ENCODE data around the gene SDC3.

Gene SDC3

GRCh38 chr1:30846587-30846986 lies 62.0 kb downstream of the SDC3 start:
- no peak overlapping the region for H2AFZ ChIP-seq (ENCODE audit: low read length, unreplicated experiment)
- peaks cover 52% of the 10 kb centered on the region for H3K27me3 ChIP-seq (ENCODE audit: insufficient read depth, low read length)
- no peaks in the 10 kb centered on the region for H3K79me2 ChIP-seq (ENCODE audit: control insufficient read depth, insufficient read depth, low read length, unreplicated experiment)
- H3K36me3 ChIP-seq (ENCODE audit: insufficient read depth, low read length), result no peaks in the 10 kb centered on the region
- H3K4me1 ChIP-seq (ENCODE audit: control insufficient read depth, insufficient read depth, low read length, unreplicated experiment), result no peaks in the 10 kb centered on the region
- no peak overlapping the region for H3K4me3 ChIP-seq (ENCODE audit: low read depth, low read length)
- no peak overlapping the region for H3K27ac ChIP-seq (ENCODE audit: low read depth, low read length)

- H3K27me3 ChIP-seq (ENCODE audit: insufficient read depth, low read length), result peaks cover 59% of the 10 kb centered on the region
- H3K36me3 ChIP-seq (ENCODE audit: insufficient read depth, low read length), result no peaks in the 10 kb centered on the region
- H3K27ac ChIP-seq (ENCODE audit: low read depth, low read length), result no peak overlapping the region
- no peaks in the 10 kb centered on the region for H3K4me1 ChIP-seq (ENCODE audit: control insufficient read depth, insufficient read depth, low read length, unreplicated experiment)
- H3K4me3 ChIP-seq (ENCODE audit: low read depth, low read length), result no peak overlapping the region
- H2AFZ ChIP-seq (ENCODE audit: low read length, unreplicated experiment), result no peak overlapping the region
- no peaks in the 10 kb centered on the region for H3K79me2 ChIP-seq (ENCODE audit: control insufficient read depth, insufficient read depth, low read length, unreplicated experiment)
Observed at GRCh38 chr1:30845904-30846290, 62.7 kb downstream of the SDC3 start.

- no peak overlapping the region for H3K27ac ChIP-seq (ENCODE audit: low read depth, low read length)
- H3K36me3 ChIP-seq (ENCODE audit: insufficient read depth, low read length), result no peaks in the 10 kb centered on the region
- no peak overlapping the region for H3K4me3 ChIP-seq (ENCODE audit: low read depth, low read length)
- peaks cover 63% of the 10 kb centered on the region for H3K27me3 ChIP-seq (ENCODE audit: insufficient read depth, low read length)
- no peak overlapping the region for H2AFZ ChIP-seq (ENCODE audit: low read length, unreplicated experiment)
- H3K79me2 ChIP-seq (ENCODE audit: control insufficient read depth, insufficient read depth, low read length, unreplicated experiment), result no peaks in the 10 kb centered on the region
- H3K4me1 ChIP-seq (ENCODE audit: control insufficient read depth, insufficient read depth, low read length, unreplicated experiment), result no peaks in the 10 kb centered on the region
Observed at GRCh38 chr1:30845237-30845903, 63.2 kb downstream of the SDC3 start.

- Histone ChIP-seq H2AFZ (ENCODE audit: low read length, unreplicated experiment) (no peak overlapping the region), H3K36me3 (ENCODE audit: insufficient read depth, low read length) (no peaks in the 10 kb centered on the region), H3K27ac (ENCODE audit: low read depth, low read length) (no peak overlapping the region), H3K4me3 (ENCODE audit: low read depth, low read length) (no peak overlapping the region), H3K27me3 (ENCODE audit: insufficient read depth, low read length) (peaks cover 66% of the 10 kb centered on the region), H3K4me1 (ENCODE audit: control insufficient read depth, insufficient read depth, low read length, unreplicated experiment) (no peaks in the 10 kb centered on the region), H3K79me2 (ENCODE audit: control insufficient read depth, insufficient read depth, low read length, unreplicated experiment) (no peaks in the 10 kb centered on the region)
Observed at GRCh38 chr1:30844631-30845030, 63.9 kb downstream of the SDC3 start.

- Histone ChIP-seq H3K79me2 (ENCODE audit: control insufficient read depth, insufficient read depth, low read length, unreplicated experiment) (no peaks in the 10 kb centered on the region), H2AFZ (ENCODE audit: low read length, unreplicated experiment) (no peak overlapping the region), H3K27me3 (ENCODE audit: insufficient read depth, low read length) (peaks cover 76% of the 10 kb centered on the region), H3K27ac (ENCODE audit: low read depth, low read length) (no peak overlapping the region), H3K4me1 (ENCODE audit: control insufficient read depth, insufficient read depth, low read length, unreplicated experiment) (no peaks in the 10 kb centered on the region), H3K4me3 (ENCODE audit: low read depth, low read length) (no peak overlapping the region), H3K36me3 (ENCODE audit: insufficient read depth, low read length) (no peaks in the 10 kb centered on the region)
Observed at GRCh38 chr1:30842697-30843354, 65.7 kb downstream of the SDC3 start.

- Histone ChIP-seq H2AFZ (ENCODE audit: low read length, unreplicated experiment) (no peak overlapping the region), H3K27me3 (ENCODE audit: insufficient read depth, low read length) (peaks cover 76% of the 10 kb centered on the region), H3K4me3 (ENCODE audit: low read depth, low read length) (no peak overlapping the region), H3K27ac (ENCODE audit: low read depth, low read length) (no peak overlapping the region), H3K36me3 (ENCODE audit: insufficient read depth, low read length) (no peaks in the 10 kb centered on the region), H3K79me2 (ENCODE audit: control insufficient read depth, insufficient read depth, low read length, unreplicated experiment) (no peaks in the 10 kb centered on the region), H3K4me1 (ENCODE audit: control insufficient read depth, insufficient read depth, low read length, unreplicated experiment) (no peaks in the 10 kb centered on the region)
Observed at GRCh38 chr1:30840904-30841598, 67.5 kb downstream of the SDC3 start.

- Histone ChIP-seq H3K27ac (ENCODE audit: low read depth, low read length) (no peak overlapping the region), H3K27me3 (ENCODE audit: insufficient read depth, low read length) (peaks cover 67% of the 10 kb centered on the region), H3K4me3 (ENCODE audit: low read depth, low read length) (no peak overlapping the region), H2AFZ (ENCODE audit: low read length, unreplicated experiment) (no peak overlapping the region), H3K36me3 (ENCODE audit: insufficient read depth, low read length) (no peaks in the 10 kb centered on the region), H3K4me1 (ENCODE audit: control insufficient read depth, insufficient read depth, low read length, unreplicated experiment) (no peaks in the 10 kb centered on the region), H3K79me2 (ENCODE audit: control insufficient read depth, insufficient read depth, low read length, unreplicated experiment) (no peaks in the 10 kb centered on the region)
Observed at GRCh38 chr1:30839827-30840359, 68.7 kb downstream of the SDC3 start.

- no peak overlapping the region for H3K4me3 ChIP-seq (ENCODE audit: low read depth, low read length)
- H2AFZ ChIP-seq (ENCODE audit: low read length, unreplicated experiment), result no peak overlapping the region
- no peaks in the 10 kb centered on the region for H3K79me2 ChIP-seq (ENCODE audit: control insufficient read depth, insufficient read depth, low read length, unreplicated experiment)
- no peaks in the 10 kb centered on the region for H3K4me1 ChIP-seq (ENCODE audit: control insufficient read depth, insufficient read depth, low read length, unreplicated experiment)
- H3K27me3 ChIP-seq (ENCODE audit: insufficient read depth, low read length), result peaks cover 58% of the 10 kb centered on the region
- H3K27ac ChIP-seq (ENCODE audit: low read depth, low read length), result no peak overlapping the region
- no peaks in the 10 kb centered on the region for H3K36me3 ChIP-seq (ENCODE audit: insufficient read depth, low read length)
Observed at GRCh38 chr1:30838996-30839395, 69.6 kb downstream of the SDC3 start.

- Histone ChIP-seq H3K27me3 (ENCODE audit: insufficient read depth, low read length) (peaks cover 47% of the 10 kb centered on the region), H2AFZ (ENCODE audit: low read length, unreplicated experiment) (no peak overlapping the region), H3K79me2 (ENCODE audit: control insufficient read depth, insufficient read depth, low read length, unreplicated experiment) (no peaks in the 10 kb centered on the region), H3K4me1 (ENCODE audit: control insufficient read depth, insufficient read depth, low read length, unreplicated experiment) (no peaks in the 10 kb centered on the region), H3K4me3 (ENCODE audit: low read depth, low read length) (no peak overlapping the region), H3K36me3 (ENCODE audit: insufficient read depth, low read length) (no peaks in the 10 kb centered on the region), H3K27ac (ENCODE audit: low read depth, low read length) (no peak overlapping the region)
Observed at GRCh38 chr1:30837653-30838052, 70.9 kb downstream of the SDC3 start.

GRCh38 chr1:30834253-30834652 lies 74.3 kb downstream of the SDC3 start:
- H3K4me3 ChIP-seq (ENCODE audit: low read depth, low read length), result no peak overlapping the region
- H3K79me2 ChIP-seq (ENCODE audit: control insufficient read depth, insufficient read depth, low read length, unreplicated experiment), result no peaks in the 10 kb centered on the region
- no peaks in the 10 kb centered on the region for H3K36me3 ChIP-seq (ENCODE audit: insufficient read depth, low read length)
- no peaks in the 10 kb centered on the region for H3K4me1 ChIP-seq (ENCODE audit: control insufficient read depth, insufficient read depth, low read length, unreplicated experiment)
- no peak overlapping the region for H2AFZ ChIP-seq (ENCODE audit: low read length, unreplicated experiment)
- H3K27me3 ChIP-seq (ENCODE audit: insufficient read depth, low read length), result peaks cover 26% of the 10 kb centered on the region
- no peak overlapping the region for H3K27ac ChIP-seq (ENCODE audit: low read depth, low read length)
